ENCODE data around the gene TUT4.
A peak's percentile ranks its signal among the peaks of the same experiment; 100 is the strongest.

Gene TUT4

DNA sequence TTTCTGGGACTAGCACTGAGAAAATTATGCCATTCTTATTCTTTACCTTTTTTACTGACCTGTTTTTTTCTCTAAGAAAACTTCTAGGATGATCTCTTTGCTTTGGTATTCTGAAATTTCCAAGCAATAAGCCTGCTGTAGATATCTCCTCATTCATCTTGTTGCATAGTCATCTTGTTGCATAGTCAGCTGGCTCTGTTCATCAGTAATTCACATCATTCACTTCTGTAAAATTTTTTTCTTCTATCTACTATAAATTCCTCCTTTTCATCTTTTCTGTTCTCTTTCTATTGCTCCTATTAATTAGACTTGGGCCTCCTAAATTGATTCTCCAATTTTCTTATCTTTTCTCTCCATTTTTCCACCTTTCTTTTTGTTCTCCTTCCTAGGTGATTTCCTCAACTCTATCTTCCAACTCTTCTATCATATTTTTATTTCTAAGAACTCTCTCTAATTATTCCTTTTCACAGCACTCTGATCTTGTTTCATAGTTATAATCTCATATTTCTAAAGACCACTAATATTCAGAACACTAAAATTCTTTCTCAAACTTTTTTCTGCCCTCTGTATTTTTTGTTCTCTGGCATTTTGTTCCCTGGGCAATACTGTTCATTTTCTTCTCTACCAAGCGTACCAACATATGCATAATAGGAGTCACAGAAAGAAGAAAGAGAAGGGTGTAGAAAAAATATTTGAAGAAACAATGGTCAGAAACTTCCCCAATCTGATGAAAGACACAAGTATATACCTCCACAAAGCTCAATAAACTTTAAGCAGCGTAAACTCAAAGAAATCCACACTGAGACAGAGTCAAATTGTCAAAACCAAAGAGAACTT, 17.7 kb downstream of the TUT4 start:
- Mint-ChIP-seq H3K9me3 (peaks cover 15% of the 10 kb centered on the region), H3K27ac (no peak overlapping the region), H3K4me3 (no peak overlapping the region), H3K36me3 (ENCODE audit: low read depth) (peaks cover 20% of the 10 kb centered on the region), H3K4me1 (ENCODE audit: low read depth) (peaks cover 17% of the 10 kb centered on the region), H3K27me3 (ENCODE audit: low read depth) (no peaks in the 10 kb centered on the region)
- no peak for DNase-seq (ENCODE audit: low spot score)

DNA sequence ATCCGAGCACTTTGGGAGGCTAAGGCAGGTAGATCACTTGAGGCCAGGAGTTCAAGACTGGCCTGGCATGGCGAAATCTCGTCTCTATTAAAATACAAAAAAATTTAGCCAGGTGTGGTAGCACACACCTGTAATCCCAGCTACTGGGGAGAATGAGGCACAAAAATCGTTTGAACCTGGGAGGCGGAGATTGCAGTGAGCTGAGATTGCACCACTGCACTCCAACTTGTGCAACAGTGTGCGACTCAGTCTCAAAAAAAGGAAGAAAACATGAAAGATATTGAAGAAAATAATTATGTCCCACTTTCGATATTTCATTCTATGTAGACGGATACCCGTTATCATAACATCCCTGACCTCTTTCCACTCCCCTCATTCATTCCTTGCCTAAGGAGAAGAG, 19.2 kb downstream of the TUT4 start:
- H3K9me3 Mint-ChIP-seq, result peaks cover 15% of the 10 kb centered on the region
- no peaks in the 10 kb centered on the region for H3K27me3 Mint-ChIP-seq (ENCODE audit: low read depth)
- peaks cover 16% of the 10 kb centered on the region for H3K4me1 Mint-ChIP-seq (ENCODE audit: low read depth)
- H3K4me3 Mint-ChIP-seq, result no peak overlapping the region
- no peak for DNase-seq (ENCODE audit: low spot score)
- no peak overlapping the region for H3K27ac Mint-ChIP-seq
- peaks cover 20% of the 10 kb centered on the region for H3K36me3 Mint-ChIP-seq (ENCODE audit: low read depth)

- Mint-ChIP-seq H3K36me3 (ENCODE audit: low read depth) (peaks cover 23% of the 10 kb centered on the region), H3K9me3 (peaks cover 15% of the 10 kb centered on the region), H3K27me3 (ENCODE audit: low read depth) (no peaks in the 10 kb centered on the region), H3K4me3 (no peak overlapping the region), H3K27ac (no peak overlapping the region), H3K4me1 (ENCODE audit: low read depth) (peaks cover 16% of the 10 kb centered on the region)
- no peak for DNase-seq (ENCODE audit: low spot score)
Measured at GRCh38 chr1:52532731-52533327, 20.1 kb downstream of the TUT4 start.

DNA sequence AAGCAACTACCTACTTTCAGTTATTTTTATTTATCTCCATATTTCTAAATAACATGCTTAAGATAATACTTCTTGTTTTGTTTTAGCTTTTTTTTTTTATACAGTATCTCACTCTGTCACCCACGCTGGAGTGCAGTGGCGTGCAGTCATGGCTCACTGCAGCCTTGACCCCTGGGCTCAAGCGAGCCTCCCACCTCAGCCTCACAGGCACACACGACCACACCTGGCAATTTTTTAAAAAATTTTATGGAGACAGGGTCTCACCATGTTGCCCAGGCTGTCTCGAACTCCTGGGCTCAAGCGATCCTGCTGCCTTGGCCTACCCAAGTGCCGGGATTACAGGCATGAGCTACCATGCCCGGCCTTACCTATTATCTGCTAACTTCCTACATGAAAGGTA, 20.6 kb downstream of the TUT4 start:
- peaks cover 24% of the 10 kb centered on the region for H3K36me3 Mint-ChIP-seq (ENCODE audit: low read depth)
- no peaks in the 10 kb centered on the region for H3K27me3 Mint-ChIP-seq (ENCODE audit: low read depth)
- no peak overlapping the region for H3K4me3 Mint-ChIP-seq
- peaks cover 16% of the 10 kb centered on the region for H3K4me1 Mint-ChIP-seq (ENCODE audit: low read depth)
- no peak overlapping the region for H3K27ac Mint-ChIP-seq
- no peak for DNase-seq (ENCODE audit: low spot score)
- H3K9me3 Mint-ChIP-seq, result peaks cover 15% of the 10 kb centered on the region

DNA sequence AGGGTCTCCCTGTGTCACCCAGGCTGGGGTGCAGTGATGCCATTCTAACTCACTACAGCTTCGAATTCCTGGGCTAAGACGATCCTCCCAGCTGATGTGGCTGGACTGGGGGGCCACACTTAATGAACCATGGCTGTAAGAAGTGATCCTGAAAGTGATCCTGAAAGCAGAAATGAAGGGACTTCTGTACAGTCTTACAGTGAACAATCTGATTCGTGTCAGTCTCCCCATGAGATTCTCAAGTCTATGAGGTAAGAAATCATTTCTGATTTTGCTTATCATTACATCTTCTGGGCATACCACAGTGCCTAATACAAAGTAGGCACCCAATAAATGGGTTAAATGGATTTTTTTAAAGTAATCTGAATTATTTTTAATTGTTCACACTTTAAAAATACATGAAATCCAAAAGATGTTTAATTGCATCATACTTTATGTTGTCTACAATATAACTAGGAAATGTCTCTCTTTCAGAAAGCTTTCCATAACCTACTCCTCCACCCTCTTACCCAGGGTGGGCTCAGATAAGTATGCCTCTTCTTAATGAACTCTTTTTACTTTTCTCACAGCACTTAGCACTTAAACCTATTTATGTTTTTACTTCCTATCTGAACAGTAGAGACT, 21.5 kb downstream of the TUT4 start:
- Mint-ChIP-seq H3K4me3 (no peak overlapping the region), H3K27me3 (ENCODE audit: low read depth) (no peaks in the 10 kb centered on the region), H3K4me1 (ENCODE audit: low read depth) (peaks cover 16% of the 10 kb centered on the region), H3K27ac (no peak overlapping the region), H3K9me3 (peaks cover 15% of the 10 kb centered on the region), H3K36me3 (ENCODE audit: low read depth) (peaks cover 26% of the 10 kb centered on the region)
- DNase-seq (ENCODE audit: low spot score), result no peak

DNA sequence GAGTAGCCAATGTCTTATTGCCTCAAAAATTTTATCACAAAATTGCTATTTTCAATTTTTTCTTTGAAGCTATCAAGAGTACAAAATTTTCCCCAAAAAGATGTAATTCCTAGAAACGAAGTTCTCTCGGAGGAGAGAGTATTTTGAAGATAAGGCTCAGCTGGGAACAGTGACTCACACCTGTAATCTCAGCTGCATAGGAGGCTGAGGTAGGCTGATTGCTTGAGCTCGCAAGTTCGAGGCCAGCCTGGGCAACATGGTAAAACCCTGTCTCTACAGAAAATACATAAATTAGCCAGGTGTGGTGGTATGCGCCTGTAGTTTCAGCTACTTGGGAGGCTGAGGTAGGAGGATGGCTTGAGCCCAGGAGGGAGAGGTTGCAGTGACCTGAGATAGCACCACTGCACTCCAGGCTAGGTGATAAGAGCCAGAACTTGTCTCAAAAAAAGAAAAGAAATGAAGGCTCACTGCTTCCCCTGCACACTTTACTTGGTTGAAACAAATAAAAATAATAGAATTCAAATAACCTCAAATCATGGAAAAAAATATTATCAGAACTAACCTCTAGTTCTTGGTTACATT, 22.2 kb downstream of the TUT4 start:
- Mint-ChIP-seq H3K27me3 (ENCODE audit: low read depth) (no peaks in the 10 kb centered on the region), H3K27ac (no peak overlapping the region), H3K9me3 (peaks cover 9% of the 10 kb centered on the region), H3K4me3 (no peak overlapping the region), H3K4me1 (ENCODE audit: low read depth) (peaks cover 16% of the 10 kb centered on the region), H3K36me3 (ENCODE audit: low read depth) (peaks cover 25% of the 10 kb centered on the region)
- DNase-seq (ENCODE audit: low spot score), result no peak

- H3K4me3 Mint-ChIP-seq, result no peak overlapping the region
- peaks cover 33% of the 10 kb centered on the region for H3K36me3 Mint-ChIP-seq (ENCODE audit: low read depth)
- peak overlapping the region; percentile 45 for H3K27ac Mint-ChIP-seq
- no peaks in the 10 kb centered on the region for H3K27me3 Mint-ChIP-seq (ENCODE audit: low read depth)
- H3K4me1 Mint-ChIP-seq (ENCODE audit: low read depth), result peaks cover 23% of the 10 kb centered on the region
- H3K9me3 Mint-ChIP-seq, result no peaks in the 10 kb centered on the region
- DNase-seq (ENCODE audit: low spot score), result peak; percentile 11
Measured at GRCh38 chr1:52523376-52523775, 29.5 kb downstream of the TUT4 start.

DNA sequence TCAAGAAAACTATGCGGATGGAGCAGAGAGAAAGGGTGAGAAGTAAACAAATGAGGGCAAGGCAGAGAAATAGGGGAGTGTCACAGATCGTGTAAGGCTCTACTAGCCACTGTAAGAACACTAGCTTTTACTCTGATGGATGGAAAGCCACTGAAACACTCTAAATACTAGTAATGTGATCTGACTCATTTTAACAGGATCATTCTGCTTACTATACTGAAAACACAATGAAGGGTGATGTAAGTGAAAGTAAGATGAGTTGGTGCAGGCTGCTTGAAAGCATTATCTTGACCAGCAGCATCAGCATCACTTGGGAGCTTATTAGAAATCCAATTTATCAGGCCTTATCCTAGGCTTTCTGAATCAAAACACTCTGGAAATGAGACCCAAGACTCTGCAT, 32.7 kb downstream of the TUT4 start:
- Mint-ChIP-seq H3K36me3 (ENCODE audit: low read depth) (peaks cover 24% of the 10 kb centered on the region), H3K4me1 (ENCODE audit: low read depth) (peaks cover 29% of the 10 kb centered on the region), H3K9me3 (no peaks in the 10 kb centered on the region), H3K27ac (no peak overlapping the region), H3K4me3 (no peak overlapping the region), H3K27me3 (ENCODE audit: low read depth) (no peaks in the 10 kb centered on the region)
- DNase-seq (ENCODE audit: low spot score), result no peak

DNA sequence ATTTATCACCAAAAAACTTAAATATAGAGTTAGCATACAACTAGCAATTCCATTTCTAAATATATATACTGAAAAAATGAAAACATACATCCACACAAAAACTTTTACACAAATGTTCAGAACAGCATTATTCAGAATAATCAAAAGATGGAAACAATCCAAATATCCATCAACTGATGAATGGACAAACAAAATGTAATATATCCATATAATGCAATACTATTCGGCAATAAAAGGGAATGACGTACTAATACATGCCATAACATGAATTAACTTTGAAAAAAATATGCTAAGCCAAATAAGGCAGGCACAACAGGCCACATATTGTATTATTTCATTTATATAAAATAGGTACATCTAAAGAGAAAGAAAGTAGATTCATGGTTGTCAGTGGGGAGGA, 33.9 kb downstream of the TUT4 start:
- no peaks in the 10 kb centered on the region for H3K9me3 Mint-ChIP-seq
- H3K4me1 Mint-ChIP-seq (ENCODE audit: low read depth), result peaks cover 23% of the 10 kb centered on the region
- H3K36me3 Mint-ChIP-seq (ENCODE audit: low read depth), result peaks cover 20% of the 10 kb centered on the region
- no peak overlapping the region for H3K27ac Mint-ChIP-seq
- H3K27me3 Mint-ChIP-seq (ENCODE audit: low read depth), result no peaks in the 10 kb centered on the region
- DNase-seq (ENCODE audit: low spot score), result no peak
- no peak overlapping the region for H3K4me3 Mint-ChIP-seq

DNA sequence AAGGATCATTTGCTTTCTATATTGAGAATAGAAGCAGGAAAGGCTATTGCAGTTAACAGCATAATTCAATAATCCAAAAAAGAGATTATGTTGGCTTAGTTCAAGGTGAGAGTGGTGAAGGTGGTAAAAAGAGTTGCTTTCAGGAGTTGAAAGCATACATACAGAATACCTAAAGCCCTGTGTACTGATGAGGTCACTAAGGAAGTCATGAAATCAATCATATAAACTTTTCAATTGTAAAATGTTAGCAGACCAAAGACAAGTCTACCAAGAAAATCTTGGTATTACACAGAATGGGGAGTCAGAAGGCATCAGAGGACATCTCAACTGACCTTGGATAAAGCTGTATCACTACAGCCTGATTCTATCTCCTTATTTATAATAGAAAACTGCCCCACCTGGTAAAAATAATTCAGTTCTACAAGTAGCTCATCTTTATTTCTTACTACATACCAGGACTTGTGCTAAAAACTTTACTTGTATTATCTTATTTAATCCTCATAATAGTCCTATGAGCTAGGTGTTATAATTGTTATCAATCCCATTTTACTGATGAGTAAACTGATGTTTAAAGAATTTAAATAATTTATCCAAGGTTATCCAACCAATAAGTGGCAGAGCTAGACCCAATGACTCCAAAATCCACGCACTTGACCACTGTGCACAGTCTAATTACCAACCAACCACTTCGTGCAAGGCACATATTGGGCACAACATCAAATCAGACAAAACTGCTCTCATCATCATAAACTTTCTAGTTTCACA, 40.9 kb downstream of the TUT4 start:
- Mint-ChIP-seq H3K27ac (no peak overlapping the region), H3K9me3 (no peaks in the 10 kb centered on the region), H3K27me3 (ENCODE audit: low read depth) (no peaks in the 10 kb centered on the region), H3K36me3 (ENCODE audit: low read depth) (peaks cover 33% of the 10 kb centered on the region), H3K4me1 (ENCODE audit: low read depth) (peaks cover 16% of the 10 kb centered on the region), H3K4me3 (no peak overlapping the region)
- no peak for DNase-seq (ENCODE audit: low spot score)

DNA sequence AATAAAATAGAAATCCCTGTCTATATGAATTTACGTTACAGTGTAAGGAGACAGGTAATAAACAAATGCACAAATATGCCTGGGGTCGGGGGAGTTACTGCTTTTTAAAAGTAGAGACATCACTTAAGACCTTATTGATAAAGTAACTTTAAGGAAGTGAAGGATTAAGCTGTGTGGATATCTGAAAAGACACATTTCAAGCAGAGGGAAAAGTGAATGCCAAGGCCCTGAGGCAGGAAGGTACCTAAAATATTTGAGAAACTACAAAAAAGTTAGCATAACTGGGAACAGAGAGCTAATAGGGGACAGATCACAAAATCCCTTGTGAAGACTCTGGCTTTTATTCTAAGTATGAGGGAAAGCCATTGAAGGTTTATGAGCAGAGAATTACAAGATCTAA, 41.5 kb downstream of the TUT4 start:
- H3K27ac Mint-ChIP-seq, result no peak overlapping the region
- no peaks in the 10 kb centered on the region for H3K27me3 Mint-ChIP-seq (ENCODE audit: low read depth)
- H3K4me3 Mint-ChIP-seq, result no peak overlapping the region
- DNase-seq (ENCODE audit: low spot score), result no peak
- peaks cover 37% of the 10 kb centered on the region for H3K36me3 Mint-ChIP-seq (ENCODE audit: low read depth)
- no peaks in the 10 kb centered on the region for H3K9me3 Mint-ChIP-seq
- peaks cover 15% of the 10 kb centered on the region for H3K4me1 Mint-ChIP-seq (ENCODE audit: low read depth)

DNA sequence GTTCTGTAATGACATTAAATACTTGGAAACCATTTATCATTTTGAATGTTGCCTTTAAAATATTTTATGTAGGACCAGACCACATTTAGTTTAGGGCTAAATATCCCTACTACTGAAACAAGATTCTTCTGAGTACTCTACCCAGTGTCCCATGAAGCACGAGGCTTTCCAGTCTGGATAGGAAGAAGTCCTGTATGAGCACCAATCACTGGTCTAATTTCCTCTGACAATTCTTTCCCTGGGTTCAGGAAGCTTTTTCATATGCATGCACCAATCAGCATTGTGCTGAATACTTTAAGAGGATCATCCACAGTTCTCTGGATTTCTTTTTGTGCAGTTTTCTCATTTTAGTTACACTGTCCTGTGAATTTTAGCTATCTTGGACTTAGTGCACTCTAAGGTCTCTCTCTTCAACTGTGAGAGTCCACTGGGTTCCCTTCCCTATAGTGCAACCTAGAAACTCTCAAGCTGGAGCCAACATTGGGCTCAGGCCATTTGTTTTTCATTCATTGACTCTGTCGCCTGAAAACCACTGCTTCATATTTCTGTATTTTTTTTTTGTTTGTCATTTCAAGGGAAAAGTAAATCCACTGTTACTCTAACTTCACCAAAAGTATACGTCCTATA, 45.9 kb downstream of the TUT4 start:
- no peaks in the 10 kb centered on the region for H3K27me3 Mint-ChIP-seq (ENCODE audit: low read depth)
- H3K4me1 Mint-ChIP-seq (ENCODE audit: low read depth), result peaks cover 11% of the 10 kb centered on the region
- no peak overlapping the region for H3K27ac Mint-ChIP-seq
- no peak overlapping the region for H3K4me3 Mint-ChIP-seq
- DNase-seq (ENCODE audit: low spot score), result no peak
- H3K36me3 Mint-ChIP-seq (ENCODE audit: low read depth), result peaks cover 37% of the 10 kb centered on the region
- H3K9me3 Mint-ChIP-seq, result no peaks in the 10 kb centered on the region

DNA sequence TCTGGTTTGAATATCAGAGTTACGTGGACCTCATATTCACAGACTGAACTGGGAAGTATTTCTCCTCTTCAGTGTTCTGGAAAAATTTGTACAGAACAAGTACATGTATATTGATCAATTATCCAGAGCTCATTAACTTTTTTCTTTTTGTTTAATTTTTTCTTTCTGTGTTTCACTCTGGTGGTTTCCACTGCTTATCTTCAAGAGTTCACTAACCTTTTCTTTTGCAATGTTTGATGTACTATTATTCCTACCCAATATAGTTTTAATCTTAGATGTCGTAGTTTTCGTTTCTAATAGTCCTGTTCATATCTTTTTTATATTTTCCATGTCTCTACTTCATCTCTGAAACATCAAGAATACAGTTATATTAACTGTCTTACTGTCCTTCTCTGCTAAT, 46.5 kb downstream of the TUT4 start:
- DNase-seq (ENCODE audit: low spot score), result no peak
- no peaks in the 10 kb centered on the region for H3K9me3 Mint-ChIP-seq
- no peak overlapping the region for H3K27ac Mint-ChIP-seq
- no peaks in the 10 kb centered on the region for H3K27me3 Mint-ChIP-seq (ENCODE audit: low read depth)
- H3K36me3 Mint-ChIP-seq (ENCODE audit: low read depth), result peaks cover 31% of the 10 kb centered on the region
- H3K4me1 Mint-ChIP-seq (ENCODE audit: low read depth), result peaks cover 8% of the 10 kb centered on the region
- H3K4me3 Mint-ChIP-seq, result no peak overlapping the region
